ENCODE measurements around the gene RNF126. TPM values are rescaled to one million over a fixed set of nuclear protein-coding genes. Genes with fewer than 3 reads are reported as not detected.

RNF126 gene
- total RNA-seq, 1 donor from 2014 or later = 40.8 TPM

DNA sequence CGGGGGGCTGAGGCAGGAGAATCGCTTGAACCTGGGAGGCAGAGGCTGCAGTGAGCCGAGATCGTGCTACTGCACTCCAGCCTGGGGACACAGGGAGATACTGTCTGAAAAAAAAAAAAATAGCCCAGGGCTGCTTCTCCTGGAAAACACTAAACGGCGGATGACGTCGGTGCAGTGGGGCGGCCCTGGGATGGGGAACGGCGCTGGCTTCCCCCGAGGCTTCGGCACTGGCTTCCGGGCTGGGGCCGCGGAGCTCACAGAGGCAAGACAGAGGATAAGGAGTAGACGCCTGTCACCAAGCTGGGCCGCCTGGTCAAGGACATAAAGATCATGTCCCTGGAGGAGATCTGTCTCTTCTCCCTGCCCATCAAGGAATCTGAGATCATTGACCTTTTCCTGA lies 27.2 kb upstream of the RNF126 start:
- no peak for DNase-seq (ENCODE audit: extremely low spot score, unreplicated experiment)
- Mint-ChIP-seq H3K4me3 (ENCODE audit: unreplicated experiment) (no peak overlapping the region), H3K36me3 (ENCODE audit: unreplicated experiment) (no peaks in the 10 kb centered on the region), H3K27me3 (ENCODE audit: unreplicated experiment) (no peaks in the 10 kb centered on the region), H3K27ac (ENCODE audit: unreplicated experiment) (no peak overlapping the region), H3K4me1 (ENCODE audit: unreplicated experiment) (peaks cover 8% of the 10 kb centered on the region), H3K9me3 (ENCODE audit: unreplicated experiment) (no peaks in the 10 kb centered on the region)
- TF ChIP-seq, protein P1, sequence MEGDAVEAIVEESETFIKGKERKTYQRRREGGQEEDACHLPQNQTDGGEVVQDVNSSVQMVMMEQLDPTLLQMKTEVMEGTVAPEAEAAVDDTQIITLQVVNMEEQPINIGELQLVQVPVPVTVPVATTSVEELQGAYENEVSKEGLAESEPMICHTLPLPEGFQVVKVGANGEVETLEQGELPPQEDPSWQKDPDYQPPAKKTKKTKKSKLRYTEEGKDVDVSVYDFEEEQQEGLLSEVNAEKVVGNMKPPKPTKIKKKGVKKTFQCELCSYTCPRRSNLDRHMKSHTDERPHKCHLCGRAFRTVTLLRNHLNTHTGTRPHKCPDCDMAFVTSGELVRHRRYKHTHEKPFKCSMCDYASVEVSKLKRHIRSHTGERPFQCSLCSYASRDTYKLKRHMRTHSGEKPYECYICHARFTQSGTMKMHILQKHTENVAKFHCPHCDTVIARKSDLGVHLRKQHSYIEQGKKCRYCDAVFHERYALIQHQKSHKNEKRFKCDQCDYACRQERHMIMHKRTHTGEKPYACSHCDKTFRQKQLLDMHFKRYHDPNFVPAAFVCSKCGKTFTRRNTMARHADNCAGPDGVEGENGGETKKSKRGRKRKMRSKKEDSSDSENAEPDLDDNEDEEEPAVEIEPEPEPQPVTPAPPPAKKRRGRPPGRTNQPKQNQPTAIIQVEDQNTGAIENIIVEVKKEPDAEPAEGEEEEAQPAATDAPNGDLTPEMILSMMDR (IDR thresholded peaks at IDR 0.05) = no peak

DNA sequence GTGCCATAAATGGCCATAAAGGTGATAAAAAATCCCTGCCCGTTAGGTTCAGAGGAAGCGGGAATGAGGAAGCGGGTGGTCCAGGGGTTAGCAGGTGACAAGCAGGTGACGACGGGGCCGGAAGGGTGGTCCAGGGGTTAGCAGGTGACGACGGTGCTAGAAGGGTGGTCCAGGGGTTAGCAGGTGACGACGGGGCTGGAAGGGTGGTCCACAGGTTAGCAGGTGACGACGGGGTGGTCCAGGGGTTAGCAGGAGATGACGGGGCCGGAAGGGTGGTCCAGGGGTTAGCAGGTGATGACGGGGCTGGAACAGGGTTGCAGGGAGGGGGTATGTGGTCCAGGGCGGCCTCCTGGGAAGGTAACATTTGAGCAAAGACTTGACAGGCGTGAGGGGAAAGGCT lies 26.0 kb upstream of the RNF126 start:
- H3K4me3 Mint-ChIP-seq (ENCODE audit: unreplicated experiment) = no peak overlapping the region
- H3K36me3 Mint-ChIP-seq (ENCODE audit: unreplicated experiment) = no peaks in the 10 kb centered on the region
- no peaks in the 10 kb centered on the region for H3K9me3 Mint-ChIP-seq (ENCODE audit: unreplicated experiment)
- DNase-seq (ENCODE audit: extremely low spot score, unreplicated experiment) = no peak
- TF ChIP-seq, protein P1 (IDR thresholded peaks at IDR 0.05) = no peak
- no peaks in the 10 kb centered on the region for H3K27me3 Mint-ChIP-seq (ENCODE audit: unreplicated experiment)
- no peak overlapping the region for H3K27ac Mint-ChIP-seq (ENCODE audit: unreplicated experiment)
- peaks cover 8% of the 10 kb centered on the region for H3K4me1 Mint-ChIP-seq (ENCODE audit: unreplicated experiment)

DNA sequence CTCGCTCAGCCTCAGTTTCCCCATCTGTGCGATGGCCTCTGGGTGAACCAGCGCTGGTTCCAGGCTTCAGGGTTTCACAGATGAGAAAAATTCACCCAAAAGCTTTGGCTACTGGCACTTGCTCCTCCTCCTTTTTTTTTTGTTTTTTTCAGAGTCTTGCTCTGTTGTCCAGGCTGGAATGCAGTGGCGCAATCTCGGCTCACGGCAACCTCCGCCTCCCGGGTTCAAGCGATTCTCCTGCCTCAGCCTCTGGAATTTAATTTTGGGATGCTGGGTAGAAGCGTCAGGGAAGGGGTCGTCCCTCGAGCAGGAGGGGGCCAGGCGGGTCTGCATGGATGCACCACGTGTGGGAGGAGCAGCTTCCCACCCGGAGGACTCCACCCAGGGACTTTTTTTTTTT lies 25.2 kb upstream of the RNF126 start:
- no peaks in the 10 kb centered on the region for H3K36me3 Mint-ChIP-seq (ENCODE audit: unreplicated experiment)
- TF ChIP-seq, protein P1 (IDR thresholded peaks at IDR 0.05) = no peak
- H3K27ac Mint-ChIP-seq (ENCODE audit: unreplicated experiment) = no peak overlapping the region
- H3K27me3 Mint-ChIP-seq (ENCODE audit: unreplicated experiment) = no peaks in the 10 kb centered on the region
- DNase-seq (ENCODE audit: extremely low spot score, unreplicated experiment) = no peak
- no peak overlapping the region for H3K4me3 Mint-ChIP-seq (ENCODE audit: unreplicated experiment)
- H3K9me3 Mint-ChIP-seq (ENCODE audit: unreplicated experiment) = no peaks in the 10 kb centered on the region
- peaks cover 8% of the 10 kb centered on the region for H3K4me1 Mint-ChIP-seq (ENCODE audit: unreplicated experiment)

DNA sequence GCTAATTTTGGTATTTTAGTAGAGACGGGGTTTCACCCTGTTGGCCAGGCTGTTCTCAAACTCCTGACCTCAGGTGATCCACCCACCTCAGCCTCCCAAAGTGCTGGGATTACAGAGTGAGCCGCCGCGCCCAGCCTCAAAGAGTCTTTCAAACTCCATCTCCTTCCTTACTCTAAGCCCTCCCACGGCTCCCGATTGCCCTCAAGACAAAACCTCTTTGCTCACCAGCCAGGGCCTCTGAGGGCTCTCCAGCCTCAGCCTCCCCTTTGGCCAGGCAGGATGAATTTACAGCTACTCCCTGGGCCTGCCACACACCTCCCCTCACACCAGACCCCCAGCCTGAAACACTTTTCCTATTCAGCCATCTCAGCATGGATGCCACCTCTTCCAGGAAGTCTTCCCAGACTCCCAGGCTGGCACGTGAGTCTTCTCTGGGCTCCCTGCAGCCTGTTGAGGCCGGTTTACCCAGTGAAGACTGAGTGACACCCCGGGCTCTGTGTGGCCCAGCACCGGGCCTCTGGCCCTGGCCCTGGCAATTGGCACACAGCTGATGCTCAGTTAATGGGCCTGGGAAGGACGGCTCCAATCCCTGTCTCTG lies 24.7 kb upstream of the RNF126 start:
- Mint-ChIP-seq H3K4me3 (ENCODE audit: unreplicated experiment) (no peak overlapping the region), H3K27me3 (ENCODE audit: unreplicated experiment) (no peaks in the 10 kb centered on the region), H3K9me3 (ENCODE audit: unreplicated experiment) (no peaks in the 10 kb centered on the region), H3K36me3 (ENCODE audit: unreplicated experiment) (no peaks in the 10 kb centered on the region), H3K4me1 (ENCODE audit: unreplicated experiment) (peaks cover 8% of the 10 kb centered on the region), H3K27ac (ENCODE audit: unreplicated experiment) (no peak overlapping the region)
- TF ChIP-seq, protein P1 (IDR thresholded peaks at IDR 0.05) = no peak
- no peak for DNase-seq (ENCODE audit: extremely low spot score, unreplicated experiment)

DNA sequence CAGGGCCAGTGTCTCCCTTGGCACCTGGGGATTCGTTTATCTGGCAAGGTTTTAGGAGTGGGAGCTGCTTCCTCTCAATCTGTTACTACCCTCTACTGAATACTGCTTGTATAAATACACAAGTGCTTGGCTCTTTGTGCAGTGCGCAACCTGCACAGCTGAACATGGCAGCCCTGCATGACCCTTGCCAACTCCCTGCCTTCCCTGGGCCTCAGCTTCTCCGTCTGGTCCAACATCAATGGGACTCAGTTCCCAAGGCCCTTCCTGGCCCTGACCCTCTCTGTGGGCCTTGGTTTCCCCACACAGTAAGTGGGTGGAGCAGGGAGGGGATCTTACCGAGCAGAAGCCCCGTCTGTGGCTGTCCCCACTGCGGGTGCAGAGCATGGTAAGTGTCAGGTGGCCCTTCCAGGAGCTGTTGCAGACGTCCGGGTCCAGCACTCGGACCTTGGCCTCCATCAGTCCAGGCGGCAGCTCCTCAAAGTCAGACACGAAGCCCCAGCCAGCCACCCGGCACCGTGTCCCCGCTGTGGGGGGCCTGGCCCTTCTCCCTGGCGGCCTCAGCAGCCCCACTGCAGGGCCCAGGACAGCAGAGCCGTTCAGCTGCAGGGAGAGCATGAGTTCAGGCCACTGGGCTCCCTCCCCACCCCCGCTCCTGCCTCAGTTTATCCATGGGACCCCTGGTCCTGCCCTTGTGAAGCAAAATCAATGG lies 23.7 kb upstream of the RNF126 start:
- no peaks in the 10 kb centered on the region for H3K9me3 Mint-ChIP-seq (ENCODE audit: unreplicated experiment)
- H3K4me3 Mint-ChIP-seq (ENCODE audit: unreplicated experiment) = no peak overlapping the region
- peaks cover 8% of the 10 kb centered on the region for H3K4me1 Mint-ChIP-seq (ENCODE audit: unreplicated experiment)
- DNase-seq (ENCODE audit: extremely low spot score, unreplicated experiment) = no peak
- H3K27me3 Mint-ChIP-seq (ENCODE audit: unreplicated experiment) = no peaks in the 10 kb centered on the region
- no peaks in the 10 kb centered on the region for H3K36me3 Mint-ChIP-seq (ENCODE audit: unreplicated experiment)
- TF ChIP-seq, protein P1 (IDR thresholded peaks at IDR 0.05) = no peak
- H3K27ac Mint-ChIP-seq (ENCODE audit: unreplicated experiment) = no peak overlapping the region
